ENCODE measurements around the gene TLK1.
A peak's percentile ranks its signal among the peaks of the same experiment; 100 is the strongest.

Gene TLK1

GRCh38 chr2:171149171-171149938, 11.3 kb downstream of the TLK1 start:
- TF ChIP-seq JUND (IDR thresholded peaks at IDR 0.05; ENCODE audit: low read depth), result no peak
- in situ Hi-C loops (cut with HindIII; ENCODE audit: low pct_unique_long_range_greater_than_20kb, low sequenced_read_pairs), result no loop called here
- DNase-seq (ENCODE audit: low read depth in 1 of 2, low spot score in 1 of 2), result no peak

DNA sequence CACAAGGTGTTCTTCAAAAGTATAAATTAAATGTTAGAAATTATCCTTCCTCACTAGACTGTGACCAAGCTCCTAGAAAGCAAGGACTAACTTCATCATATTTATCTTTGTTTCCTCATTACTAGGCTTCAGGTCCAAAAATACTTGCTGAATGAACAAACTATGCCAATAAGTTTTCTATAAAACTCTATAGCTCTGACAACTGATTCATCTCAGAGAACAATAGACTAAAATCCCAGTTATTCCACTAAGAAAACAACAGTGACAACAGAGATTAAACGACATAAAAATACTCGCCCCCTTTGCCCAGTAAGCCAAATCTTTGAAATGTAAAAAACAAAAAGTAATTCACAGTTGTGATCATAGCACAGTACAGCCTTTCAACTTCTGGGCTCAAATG, 13.6 kb downstream of the TLK1 start:
- no peak for TF ChIP-seq JUND (IDR thresholded peaks at IDR 0.05; ENCODE audit: low read depth)
- no peak for DNase-seq (ENCODE audit: low read depth in 1 of 2, low spot score in 1 of 2)
- in situ Hi-C loops (cut with HindIII; ENCODE audit: low pct_unique_long_range_greater_than_20kb, low sequenced_read_pairs), result no loop called here

- TF ChIP-seq JUND (IDR thresholded peaks at IDR 0.05; ENCODE audit: low read depth), result no peak
- in situ Hi-C loops (cut with HindIII; ENCODE audit: low pct_unique_long_range_greater_than_20kb, low sequenced_read_pairs), result no loop called here
- DNase-seq (ENCODE audit: low read depth in 1 of 2, low spot score in 1 of 2), result peak in 1 of 2 experiments; percentile 38
Measured at GRCh38 chr2:171146633-171147032, 14.1 kb downstream of the TLK1 start.

DNA sequence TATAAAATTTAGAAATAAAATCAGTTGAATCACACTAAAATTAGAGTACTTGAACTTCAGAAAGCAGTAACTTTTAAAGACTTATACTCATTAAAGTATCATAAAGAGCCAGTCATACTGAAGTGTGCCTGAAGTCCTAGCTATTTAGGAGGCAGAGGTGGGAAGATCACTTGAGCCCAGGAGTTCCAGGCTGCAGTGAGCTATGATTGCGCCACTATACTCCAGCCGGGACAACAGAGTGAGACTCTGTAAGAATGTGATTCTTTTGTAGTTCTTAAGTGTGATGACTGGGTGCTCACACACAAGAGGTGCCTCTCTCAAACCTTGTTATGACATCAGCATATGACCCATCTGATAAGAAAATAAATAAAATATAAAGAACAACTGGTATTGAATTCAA, 14.6 kb downstream of the TLK1 start:
- no peak for TF ChIP-seq JUND (IDR thresholded peaks at IDR 0.05; ENCODE audit: low read depth)
- DNase-seq (ENCODE audit: low read depth in 1 of 2, low spot score in 1 of 2), result no peak
- in situ Hi-C loops (cut with HindIII; ENCODE audit: low pct_unique_long_range_greater_than_20kb, low sequenced_read_pairs), result no loop called here

- DNase-seq (ENCODE audit: low read depth in 1 of 2, low spot score in 1 of 2), result no peak
- in situ Hi-C loops (cut with HindIII; ENCODE audit: low pct_unique_long_range_greater_than_20kb, low sequenced_read_pairs), result no loop called here
- no peak for TF ChIP-seq JUND (IDR thresholded peaks at IDR 0.05; ENCODE audit: low read depth)
Measured at GRCh38 chr2:171143670-171144062, 17.0 kb downstream of the TLK1 start.

DNA sequence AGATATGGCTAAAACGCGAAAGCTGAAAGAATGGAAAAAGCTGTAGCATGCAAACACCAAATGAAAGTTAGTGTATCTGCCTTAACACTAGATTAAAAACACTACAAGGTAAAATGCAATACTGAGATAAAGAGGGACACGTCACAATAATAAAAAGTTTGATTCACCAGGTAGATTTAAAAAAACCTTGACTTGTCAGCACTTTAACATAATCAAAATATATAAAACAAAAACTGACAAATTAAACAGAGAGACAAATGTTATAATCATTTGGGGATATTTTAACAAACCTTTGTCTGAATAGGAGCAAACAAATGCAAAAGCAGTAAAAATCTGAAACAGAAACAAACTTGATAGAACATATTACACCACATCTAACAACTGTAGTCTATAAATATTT, 18.3 kb downstream of the TLK1 start:
- TF ChIP-seq JUND (IDR thresholded peaks at IDR 0.05; ENCODE audit: low read depth), result no peak
- in situ Hi-C loops (cut with HindIII; ENCODE audit: low pct_unique_long_range_greater_than_20kb, low sequenced_read_pairs), result no loop called here
- no peak for DNase-seq (ENCODE audit: low read depth in 1 of 2, low spot score in 1 of 2)

GRCh38 chr2:171141320-171141719, 19.4 kb downstream of the TLK1 start:
- no peak for DNase-seq (ENCODE audit: low read depth in 1 of 2, low spot score in 1 of 2)
- in situ Hi-C loops (cut with HindIII; ENCODE audit: low pct_unique_long_range_greater_than_20kb, low sequenced_read_pairs), result no loop called here
- no peak for TF ChIP-seq JUND (IDR thresholded peaks at IDR 0.05; ENCODE audit: low read depth)

GRCh38 chr2:171139860-171140259, 20.8 kb downstream of the TLK1 start:
- DNase-seq (ENCODE audit: low read depth in 1 of 2, low spot score in 1 of 2), result no peak
- no peak for TF ChIP-seq JUND (IDR thresholded peaks at IDR 0.05; ENCODE audit: low read depth)
- in situ Hi-C loops (cut with HindIII; ENCODE audit: low pct_unique_long_range_greater_than_20kb, low sequenced_read_pairs), result no loop called here

- no peak for TF ChIP-seq JUND (IDR thresholded peaks at IDR 0.05; ENCODE audit: low read depth)
- no peak for DNase-seq (ENCODE audit: low read depth in 1 of 2, low spot score in 1 of 2)
- in situ Hi-C loops (cut with HindIII; ENCODE audit: low pct_unique_long_range_greater_than_20kb, low sequenced_read_pairs), result no loop called here
Measured at GRCh38 chr2:171136024-171136423, 24.7 kb downstream of the TLK1 start.

GRCh38 chr2:171134624-171135230, 26.0 kb downstream of the TLK1 start:
- in situ Hi-C loops (cut with HindIII; ENCODE audit: low pct_unique_long_range_greater_than_20kb, low sequenced_read_pairs), result no loop called here
- no peak for DNase-seq (ENCODE audit: low read depth in 1 of 2, low spot score in 1 of 2)
- no peak for TF ChIP-seq JUND (IDR thresholded peaks at IDR 0.05; ENCODE audit: low read depth)

DNA sequence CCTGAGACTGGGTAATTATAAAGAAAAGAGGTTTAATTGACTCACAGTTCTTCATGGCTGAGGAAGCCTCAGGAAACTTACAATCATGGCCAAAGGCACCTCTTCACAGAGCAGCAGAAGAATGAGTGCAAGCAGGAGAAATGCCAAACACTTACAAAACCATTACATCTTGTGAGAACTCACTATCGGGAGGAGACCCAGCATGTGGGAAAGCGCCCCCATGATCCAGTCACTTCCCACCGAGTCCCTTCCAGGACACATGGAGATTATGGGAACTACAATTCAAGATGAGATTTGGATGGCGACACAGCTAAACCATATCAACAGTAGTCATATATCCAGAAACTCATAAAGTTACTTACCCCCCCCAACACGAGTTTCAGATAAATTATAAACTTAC, 28.6 kb downstream of the TLK1 start:
- no peak for DNase-seq (ENCODE audit: low read depth in 1 of 2, low spot score in 1 of 2)
- no peak for TF ChIP-seq JUND (IDR thresholded peaks at IDR 0.05; ENCODE audit: low read depth)
- in situ Hi-C loops (cut with HindIII; ENCODE audit: low pct_unique_long_range_greater_than_20kb, low sequenced_read_pairs), result no loop called here

GRCh38 chr2:171128461-171128860, 32.2 kb downstream of the TLK1 start:
- TF ChIP-seq JUND (IDR thresholded peaks at IDR 0.05; ENCODE audit: low read depth), result no peak
- in situ Hi-C loops (cut with HindIII; ENCODE audit: low pct_unique_long_range_greater_than_20kb, low sequenced_read_pairs), result no loop called here
- DNase-seq (ENCODE audit: low read depth in 1 of 2, low spot score in 1 of 2), result no peak

GRCh38 chr2:171124541-171124940, 36.2 kb downstream of the TLK1 start:
- in situ Hi-C loops (cut with HindIII; ENCODE audit: low pct_unique_long_range_greater_than_20kb, low sequenced_read_pairs), result no loop called here
- TF ChIP-seq JUND (IDR thresholded peaks at IDR 0.05; ENCODE audit: low read depth), result no peak
- no peak for DNase-seq (ENCODE audit: low read depth in 1 of 2, low spot score in 1 of 2)

DNA sequence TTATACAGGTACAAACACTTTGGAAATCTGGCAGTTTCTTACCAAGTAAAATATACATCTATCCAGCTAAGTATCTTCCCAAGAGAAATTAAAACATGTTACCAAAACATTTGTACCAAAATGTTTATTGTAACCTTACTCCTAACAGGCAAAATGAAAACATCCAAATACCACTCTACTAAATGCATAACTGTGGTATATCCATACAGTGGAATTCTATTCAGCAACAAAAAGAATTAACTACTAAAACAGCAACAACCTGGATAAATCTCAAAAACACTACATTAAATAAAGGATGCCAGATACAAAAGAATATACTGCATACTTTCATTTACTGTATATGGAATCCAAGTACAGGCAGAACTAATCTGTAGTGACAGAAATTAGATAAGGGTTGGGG, 51.1 kb downstream of the TLK1 start:
- TF ChIP-seq JUND (IDR thresholded peaks at IDR 0.05; ENCODE audit: low read depth), result no peak
- DNase-seq (ENCODE audit: low read depth in 1 of 2, low spot score in 1 of 2), result no peak
- in situ Hi-C loops (cut with HindIII; ENCODE audit: low pct_unique_long_range_greater_than_20kb, low sequenced_read_pairs), result no loop called here
